ENCODE data around the gene RAB2B. TPM values are rescaled to one million over a fixed set of nuclear protein-coding genes. Genes with fewer than 3 reads are reported as not detected.

The RAB2B gene
- total and polyA plus RNA-seq, 7 donors = 6.7 to 28.5 (median 22.7) TPM

DNA sequence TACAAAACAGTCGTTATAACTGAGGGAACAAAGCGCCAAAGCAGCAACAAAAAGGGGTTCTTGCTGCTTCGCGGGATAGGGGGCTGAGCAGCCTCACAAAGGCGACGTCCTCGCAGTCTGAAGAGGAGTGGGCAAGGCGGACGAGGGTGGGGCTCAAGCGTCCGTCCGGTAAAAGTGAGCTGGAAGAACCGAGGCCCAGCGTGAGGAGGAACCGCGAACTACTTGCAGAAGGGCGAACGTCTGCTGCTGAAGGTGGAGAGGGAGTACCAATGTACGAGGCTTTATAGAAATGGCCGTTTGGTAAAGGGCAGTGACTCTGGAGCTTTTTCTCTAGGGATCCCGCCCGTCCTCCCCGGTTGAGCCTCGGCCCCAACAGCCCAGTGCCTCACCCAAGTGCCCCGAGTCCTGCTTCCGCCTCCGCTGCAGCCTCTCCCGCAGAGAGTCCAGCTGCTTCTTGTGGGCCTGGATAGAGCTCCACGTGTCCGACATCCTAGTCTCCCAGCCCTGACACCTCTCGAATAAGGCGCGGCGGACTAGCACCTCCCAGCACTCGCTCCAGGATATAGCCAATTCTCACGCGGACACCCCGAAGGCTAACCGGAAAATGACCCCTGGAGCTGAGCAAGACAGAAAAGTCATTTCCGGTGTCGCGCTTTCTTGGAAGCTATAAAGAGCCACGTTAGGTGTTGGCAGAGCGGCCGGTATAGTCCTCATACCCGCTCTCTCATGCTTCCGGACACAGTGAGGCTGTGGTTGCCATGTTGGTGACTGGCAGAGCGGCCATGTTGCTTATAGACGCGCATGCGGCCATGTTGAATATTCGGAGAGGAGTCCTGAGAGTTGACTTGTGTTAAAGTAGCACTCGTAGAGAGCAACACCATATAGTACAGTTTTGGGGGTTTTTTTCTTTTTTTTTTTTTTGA lies 34.2 kb upstream of the RAB2B start, which contains the start of gene METTL3:
TSS of gene METTL3 (minus strand) at position 606 of the 923 bp plus-strand sequence. CDS start at position 489, 117 bp downstream.
- Histone ChIP-seq H3K9me3 (no peaks in the 10 kb centered on the region), H3K4me1 (peaks cover 0 to 24% (median 20%) of the 10 kb centered on the region in 4 donors), H3K27me3 (no peaks in the 10 kb centered on the region), H3K4me3 (peak within 1 kb of the TSS; percentile 54 to 77 (median 72)), H3K36me3 (peaks cover 0 to 8% (median 0%) of the 10 kb centered on the region in 4 donors), H3K27ac (peak within 1 kb of the TSS; percentile 81 to 85 (median 84))
- DNase-seq = peak; percentile 99
- WGBS, 2 donors = 0% methylated on average over 53 of the region's 53 CpGs
- TF ChIP-seq, protein P1, sequence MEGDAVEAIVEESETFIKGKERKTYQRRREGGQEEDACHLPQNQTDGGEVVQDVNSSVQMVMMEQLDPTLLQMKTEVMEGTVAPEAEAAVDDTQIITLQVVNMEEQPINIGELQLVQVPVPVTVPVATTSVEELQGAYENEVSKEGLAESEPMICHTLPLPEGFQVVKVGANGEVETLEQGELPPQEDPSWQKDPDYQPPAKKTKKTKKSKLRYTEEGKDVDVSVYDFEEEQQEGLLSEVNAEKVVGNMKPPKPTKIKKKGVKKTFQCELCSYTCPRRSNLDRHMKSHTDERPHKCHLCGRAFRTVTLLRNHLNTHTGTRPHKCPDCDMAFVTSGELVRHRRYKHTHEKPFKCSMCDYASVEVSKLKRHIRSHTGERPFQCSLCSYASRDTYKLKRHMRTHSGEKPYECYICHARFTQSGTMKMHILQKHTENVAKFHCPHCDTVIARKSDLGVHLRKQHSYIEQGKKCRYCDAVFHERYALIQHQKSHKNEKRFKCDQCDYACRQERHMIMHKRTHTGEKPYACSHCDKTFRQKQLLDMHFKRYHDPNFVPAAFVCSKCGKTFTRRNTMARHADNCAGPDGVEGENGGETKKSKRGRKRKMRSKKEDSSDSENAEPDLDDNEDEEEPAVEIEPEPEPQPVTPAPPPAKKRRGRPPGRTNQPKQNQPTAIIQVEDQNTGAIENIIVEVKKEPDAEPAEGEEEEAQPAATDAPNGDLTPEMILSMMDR (IDR thresholded peaks at IDR 0.05) = no peak
- TF ChIP-seq POLR2AphosphoS5 (IDR thresholded peaks at IDR 0.05) = peak; percentile 45 to 79 (median 74)
- TF ChIP-seq EP300 (IDR thresholded peaks at IDR 0.05) = no peak
- intact Hi-C loops (cut with DNase I) = loop anchor here (2.0 to 5.0 kb wide), 4 partner anchors 16 to 52 kb away; partner anchors contain the start of genes RAB2B, SALL2 and TOX4

DNA sequence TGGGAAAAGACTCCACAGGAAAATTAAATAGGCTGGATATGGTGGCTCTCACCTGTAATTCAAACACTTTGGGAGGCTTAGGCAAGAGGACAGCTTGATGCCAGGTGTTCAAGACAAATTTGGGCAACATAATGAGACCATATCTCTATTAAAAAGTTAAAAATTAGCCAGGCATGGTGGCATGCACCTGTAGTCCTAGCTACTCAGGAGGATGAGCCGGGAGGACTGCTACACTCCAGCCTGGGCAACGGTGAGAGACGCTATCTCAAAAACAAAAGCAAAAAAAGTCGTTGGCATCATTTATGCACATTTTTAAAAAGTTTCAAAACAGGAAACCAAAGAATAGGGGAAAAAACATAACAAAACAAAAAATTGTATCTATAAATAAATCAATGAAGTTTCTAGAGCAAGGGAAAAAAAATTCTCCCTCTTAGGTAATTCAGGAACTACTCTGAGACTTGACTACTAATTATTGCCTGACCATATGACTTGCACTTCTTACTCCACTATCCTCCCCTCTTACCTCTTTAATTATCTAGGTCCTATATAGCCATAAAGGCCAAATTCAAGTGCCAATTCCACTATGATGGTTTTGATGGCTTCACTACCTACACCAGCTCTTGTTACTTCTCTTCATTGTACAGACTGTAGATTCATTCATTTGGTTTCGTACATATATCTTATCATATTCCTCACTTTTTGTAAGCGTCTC lies 32.8 kb upstream of the RAB2B start:
- TF ChIP-seq EP300 (IDR thresholded peaks at IDR 0.05) = no peak
- TF ChIP-seq POLR2AphosphoS5 (IDR thresholded peaks at IDR 0.05) = no peak
- TF ChIP-seq, protein P1 (IDR thresholded peaks at IDR 0.05) = no peak
- TF ChIP-seq POLR2A (IDR thresholded peaks at IDR 0.05) = no peak
- no peak for DNase-seq
- Histone ChIP-seq H3K4me1 (peaks cover 0 to 24% (median 20%) of the 10 kb centered on the region in 4 donors), H3K27ac (no peak overlapping the region), H3K9me3 (no peaks in the 10 kb centered on the region), H3K36me3 (peaks cover 0 to 8% (median 0%) of the 10 kb centered on the region in 4 donors), H3K4me3 (peak overlapping the region in 1 of 4 donors; percentile 72), H3K27me3 (no peaks in the 10 kb centered on the region)
- intact Hi-C loops (cut with DNase I) = loop anchor here (2.0 to 5.0 kb wide), 4 partner anchors 17 to 51 kb away; partner anchors contain the start of genes RAB2B, SALL2 and TOX4
- WGBS, 2 donors = 74 to 80% methylated on average over 6 of the region's 6 CpGs

DNA sequence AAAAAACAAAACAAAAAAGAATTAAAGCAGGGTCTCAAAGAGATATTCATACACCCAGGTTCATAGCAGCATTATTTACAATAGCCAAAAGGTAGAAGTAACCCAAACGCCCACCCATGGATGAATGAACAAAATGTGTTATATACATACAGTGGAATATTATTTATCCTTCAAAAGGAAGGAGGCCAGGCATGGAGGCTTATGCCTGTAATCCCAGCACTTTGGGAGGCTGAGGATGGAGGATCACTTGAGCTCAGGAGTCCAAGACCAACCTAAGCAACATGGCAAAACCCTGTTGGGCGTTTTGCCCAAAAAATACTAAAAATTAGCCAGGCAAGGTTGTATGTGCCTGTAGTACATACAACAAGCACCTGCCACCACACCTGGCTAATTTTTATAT lies 29.8 kb upstream of the RAB2B start:
- Histone ChIP-seq H3K4me1 (peaks cover 0 to 22% (median 19%) of the 10 kb centered on the region in 4 donors), H3K9me3 (no peaks in the 10 kb centered on the region), H3K36me3 (peaks cover 0 to 30% (median 15%) of the 10 kb centered on the region in 4 donors), H3K27ac (no peak overlapping the region), H3K4me3 (no peak overlapping the region), H3K27me3 (no peaks in the 10 kb centered on the region)
- 94 to 95% methylated on average over 2 of the region's 2 CpGs for WGBS, 2 donors
- no peak for TF ChIP-seq EP300 (IDR thresholded peaks at IDR 0.05)
- intact Hi-C loops (cut with DNase I) = no loop called here
- no peak for DNase-seq

DNA sequence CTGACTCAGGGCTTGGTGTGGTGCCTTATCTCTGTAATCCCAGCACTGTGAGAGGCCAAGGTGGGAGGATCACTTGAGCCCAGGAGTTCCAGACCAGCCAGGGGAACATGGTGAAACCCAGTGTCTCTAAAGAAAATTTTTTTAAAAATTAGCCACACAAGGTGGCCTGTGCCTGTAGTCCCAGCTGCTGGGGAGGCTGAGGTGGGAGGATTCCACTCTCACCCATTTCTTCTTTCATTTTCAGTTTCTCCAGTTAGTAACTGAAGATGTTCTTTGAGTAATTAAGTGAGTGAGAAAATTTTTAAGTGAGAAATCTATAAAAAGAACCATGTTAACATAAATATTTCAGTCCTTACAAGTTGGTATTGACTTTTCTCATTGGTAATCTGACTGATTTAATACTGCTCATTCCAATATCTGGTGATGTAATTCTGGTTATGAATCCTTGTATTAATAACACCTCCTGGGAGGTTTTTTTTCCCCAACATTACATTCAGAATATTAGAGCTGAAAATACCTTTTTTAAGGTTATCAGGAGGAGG lies 28.3 kb upstream of the RAB2B start:
- intact Hi-C loops (cut with DNase I) = no loop called here
- H3K27ac ChIP-seq = no peak overlapping the region
- H3K36me3 ChIP-seq = peaks cover 0 to 43% (median 20%) of the 10 kb centered on the region in 4 donors
- no peak for TF ChIP-seq EP300 (IDR thresholded peaks at IDR 0.05)
- TF ChIP-seq POLR2AphosphoS5 (IDR thresholded peaks at IDR 0.05) = no peak
- TF ChIP-seq, protein P1 (IDR thresholded peaks at IDR 0.05) = no peak
- TF ChIP-seq POLR2A (IDR thresholded peaks at IDR 0.05) = no peak
- no peak for DNase-seq
- peaks cover 0 to 17% (median 14%) of the 10 kb centered on the region in 4 donors for H3K4me1 ChIP-seq
- no peaks in the 10 kb centered on the region for H3K9me3 ChIP-seq
- no peaks in the 10 kb centered on the region for H3K27me3 ChIP-seq
- no peak overlapping the region for H3K4me3 ChIP-seq
